H9 (cell line): ENCODE measurements around the gene SPRTN. TPM values are rescaled to one million over a fixed set of nuclear protein-coding genes. Genes with fewer than 3 reads are reported as not detected.

ENCODE experiments used
- DNase-seq: peaks from one replicate; pipeline ENCODE4 v3.0.0-alpha.2; 2017
- H2AFZ ChIP-seq: one replicate; pipeline ENCODE4 v1.6.1; 2013; ENCODE audit warnings: mild to moderate bottlenecking, low read length, control low read depth, moderate library complexity
- H2AK5ac ChIP-seq: 2 replicates; pipeline ENCODE4 v1.6.1; 2013; ENCODE audit warnings: low read length, control low read depth, mixed read lengths; ENCODE audit not compliant: insufficient read length
- H2BK120ac ChIP-seq: one replicate; pipeline ENCODE4 v1.6.1; 2013; ENCODE audit warnings: low read depth, mild to moderate bottlenecking, low read length, control low read depth, inconsistent platforms; ENCODE audit not compliant: poor library complexity, severe bottlenecking
- H2BK12ac ChIP-seq: 2 replicates; pipeline ENCODE4 v1.6.1; 2013; ENCODE audit warnings: low read length, control low read depth, mixed read lengths, low read depth; ENCODE audit not compliant: insufficient read length
- H2BK15ac ChIP-seq: 2 replicates; pipeline ENCODE4 v1.6.1; 2013; ENCODE audit warnings: low read depth, low read length, control low read depth
- H2BK20ac ChIP-seq: one replicate; pipeline ENCODE4 v1.6.1; 2013; ENCODE audit warnings: low read depth, mild to moderate bottlenecking, low read length, control low read depth, inconsistent platforms; ENCODE audit not compliant: poor library complexity, severe bottlenecking
- H2BK5ac ChIP-seq: 2 replicates; pipeline ENCODE4 v1.6.1; 2013; ENCODE audit warnings: low read length, control low read depth, mixed read lengths; ENCODE audit not compliant: insufficient read length
- H3K14ac ChIP-seq: 2 replicates; pipeline ENCODE4 v1.6.1; 2013; ENCODE audit warnings: low read length, control low read depth; ENCODE audit not compliant: insufficient read depth
- H3K18ac ChIP-seq: 2 replicates; pipeline ENCODE4 v1.6.1; 2013; ENCODE audit warnings: low read depth, mild to moderate bottlenecking, mixed read lengths, low read length, control low read depth; ENCODE audit not compliant: insufficient read length
- H3K23ac ChIP-seq: 2 replicates; pipeline ENCODE4 v1.6.1; 2013; ENCODE audit warnings: low read length, control low read depth, mixed read lengths, low read depth; ENCODE audit not compliant: insufficient read length
- H3K23me2 ChIP-seq: 2 replicates; pipeline ENCODE4 v1.6.1; 2013; ENCODE audit warnings: low read depth, mild to moderate bottlenecking, mixed read lengths, low read length, control low read depth; ENCODE audit not compliant: insufficient read length, poor library complexity, severe bottlenecking
- H3K27ac ChIP-seq: 2 replicates; pipeline ENCODE4 v1.5.1; 2013; ENCODE audit warnings: low read length, control low read depth, mixed read lengths, low read depth; ENCODE audit not compliant: insufficient read length
- H3K27me3 ChIP-seq: 2 replicates; pipeline ENCODE4 v1.6.1; 2013; ENCODE audit warnings: low read length, control low read depth, inconsistent platforms; ENCODE audit not compliant: insufficient read depth
- H3K4ac ChIP-seq: 2 replicates; pipeline ENCODE4 v1.6.1; 2013; ENCODE audit warnings: low read depth, mild to moderate bottlenecking, control low read depth, inconsistent platforms, low read length, moderate library complexity
- H3K4me1 ChIP-seq: 2 replicates; pipeline ENCODE4 v1.6.1; 2013; ENCODE audit warnings: low read length, control low read depth, inconsistent platforms; ENCODE audit not compliant: insufficient read depth
- H3K4me2 ChIP-seq: 2 replicates; pipeline ENCODE4 v1.6.1; 2013; ENCODE audit warnings: low read length, control low read depth, mixed read lengths; ENCODE audit not compliant: insufficient read length, insufficient read depth
- H3K56ac ChIP-seq: 2 replicates; pipeline ENCODE4 v1.6.1; 2013; ENCODE audit warnings: low read depth, mild to moderate bottlenecking, mixed read lengths, low read length, control low read depth; ENCODE audit not compliant: insufficient read length
- H3K79me1 ChIP-seq: 2 replicates; pipeline ENCODE4 v1.6.1; 2013; ENCODE audit warnings: low read depth, mild to moderate bottlenecking, moderate library complexity, low read length, control low read depth, inconsistent platforms; ENCODE audit not compliant: insufficient read depth, poor library complexity, severe bottlenecking
- H3K79me2 ChIP-seq: 2 replicates; pipeline ENCODE4 v1.6.1; 2013; ENCODE audit warnings: low read length, control low read depth, inconsistent platforms; ENCODE audit not compliant: insufficient read depth
- H3K9ac ChIP-seq: 2 replicates; pipeline ENCODE4 v1.6.1; 2013; ENCODE audit warnings: low read length, control low read depth, mixed read lengths; ENCODE audit not compliant: insufficient read length; ENCODE audit errors: extremely low read depth
- H3K9me3 ChIP-seq: one replicate; pipeline ENCODE4 v1.6.1; 2013; ENCODE audit warnings: low read depth, low read length, inconsistent platforms; ENCODE audit not compliant: control insufficient read depth
- H3T11ph ChIP-seq: one replicate; pipeline ENCODE4 v1.6.1; 2013; ENCODE audit warnings: mild to moderate bottlenecking, low read length, control low read depth, inconsistent platforms
- H4K20me1 ChIP-seq: one replicate; pipeline ENCODE4 v1.6.1; 2013; ENCODE audit not compliant: control insufficient read depth, insufficient read length, insufficient read depth
- H4K5ac ChIP-seq: 2 replicates; pipeline ENCODE4 v1.6.1; 2013; ENCODE audit warnings: low read depth, mild to moderate bottlenecking, mixed read lengths, low read length, control low read depth; ENCODE audit not compliant: insufficient read length
- H4K8ac ChIP-seq: replicated peaks from 2 replicates; pipeline ENCODE4 v1.6.1; 2013; ENCODE audit warnings: low read length, control low read depth, mixed read lengths, low read depth; ENCODE audit not compliant: insufficient read length
- H4K91ac ChIP-seq: 2 replicates; pipeline ENCODE4 v1.6.1; 2013; ENCODE audit warnings: low read depth, mild to moderate bottlenecking, moderate library complexity, mixed read lengths, low read length, control low read depth; ENCODE audit not compliant: insufficient read length
- H3K27ac Mint-ChIP-seq, 3 experiments: 2 replicates in 2 of 3; 3 replicates in 1 of 3; pipeline ENCODE4 v1.8.0; 2020 to 2021; ENCODE audit warnings: mixed read lengths in 3 of 3, mild to moderate bottlenecking in 1 of 3, moderate library complexity in 1 of 3
- H3K27me3 Mint-ChIP-seq: 2 replicates; pipeline ENCODE4 v1.8.0; 2021; ENCODE audit warnings: low read depth, mild to moderate bottlenecking, moderate library complexity, mixed read lengths
- H3K36me3 Mint-ChIP-seq, 3 experiments: 2 replicates in 2 of 3; 3 replicates in 1 of 3; pipeline ENCODE4 v1.8.0; 2020 to 2021; ENCODE audit warnings: low read depth in 3 of 3, mixed read lengths in 3 of 3; ENCODE audit not compliant: insufficient read depth in 1 of 3
- H3K4me1 Mint-ChIP-seq, 2 experiments: 2 replicates each; pipeline ENCODE4 v1.8.0; 2020; ENCODE audit warnings: mixed read lengths in 2 of 2
- H3K4me3 Mint-ChIP-seq, 2 experiments: 2 replicates in 1 of 2; 3 replicates in 1 of 2; pipeline ENCODE4 v1.8.0; 2020 to 2021; ENCODE audit warnings: mild to moderate bottlenecking in 2 of 2, mixed read lengths in 2 of 2, moderate library complexity in 1 of 2
- H3K9me3 Mint-ChIP-seq, 2 experiments: 2 replicates in 1 of 2; 3 replicates in 1 of 2; pipeline ENCODE4 v1.8.0; 2020; ENCODE audit warnings: mild to moderate bottlenecking in 2 of 2, mixed read lengths in 2 of 2, moderate library complexity in 1 of 2
- CTCF ChIP-seq: fragments of 200-600 bp; sonication (generic); conservative IDR thresholded peaks from 3 replicates; pipeline ENCODE4 v1.8.0; 2021; ENCODE audit warnings: antibody characterized with exemption, mild to moderate bottlenecking
- WGBS: extraction: QIAGEN DNeasy Blood & Tissue Kit; methylation state at CpG from one replicate; pipeline ENCODE4 v1.1.7; 2013; ENCODE audit warnings: missing lambda C conversion rate, low lambda C conversion rate, mixed read lengths; ENCODE audit not compliant: insufficient read length; ENCODE audit errors: extremely low coverage; 5-methylcytosine and 5-hydroxymethylcytosine counted together
- total RNA-seq: library from RNA; stranded (reverse); gene quantifications from 2 replicates; pipeline ENCODE4 v1.2.1, GENCODE V29; 2021

SPRTN gene
- total RNA-seq, 1 experiment from 2014 or later: 14.8 TPM

GRCh38 chr1:231301990-231302389, 36.1 kb upstream of the SPRTN start:
- no peaks in the 10 kb centered on the region for H3K9me3 Mint-ChIP-seq
- H3K27me3 ChIP-seq: no peaks in the 10 kb centered on the region
- WGBS: no CpG with 5 or more reads among the region's 3 CpGs
- H3K4me3 Mint-ChIP-seq: no peak overlapping the region
- H3K4me1 Mint-ChIP-seq: no peaks in the 10 kb centered on the region
- H3K4ac ChIP-seq: no peak overlapping the region
- no peaks in the 10 kb centered on the region for H3K36me3 Mint-ChIP-seq
- H2BK5ac ChIP-seq: no peak overlapping the region
- H3K4me2 ChIP-seq: no peak overlapping the region
- no peak overlapping the region for H3K14ac ChIP-seq
- H3K9me3 ChIP-seq: no peaks in the 10 kb centered on the region
- H2BK120ac ChIP-seq: no peak overlapping the region
- H3K4me1 ChIP-seq: no peaks in the 10 kb centered on the region
- no peaks in the 10 kb centered on the region for H3K79me1 ChIP-seq
- no peak overlapping the region for H3K27ac ChIP-seq
- H3T11ph ChIP-seq: no peak overlapping the region
- no peak overlapping the region for H4K8ac ChIP-seq
- no peak for DNase-seq
- H3K23ac ChIP-seq: no peak overlapping the region
- H3K18ac ChIP-seq: no peak overlapping the region
- H3K27me3 Mint-ChIP-seq: no peaks in the 10 kb centered on the region
- H3K9ac ChIP-seq: no peak overlapping the region
- no peaks in the 10 kb centered on the region for H3K23me2 ChIP-seq
- H2BK15ac ChIP-seq: no peak overlapping the region
- no peaks in the 10 kb centered on the region for H4K20me1 ChIP-seq
- H2AK5ac ChIP-seq: no peak overlapping the region
- no peaks in the 10 kb centered on the region for H3K79me2 ChIP-seq
- H2AFZ ChIP-seq: no peak overlapping the region
- H2BK20ac ChIP-seq: no peak overlapping the region
- TF ChIP-seq CTCF: no peak
- no peak overlapping the region for H3K27ac Mint-ChIP-seq
- H4K5ac ChIP-seq: no peak overlapping the region
- no peak overlapping the region for H3K56ac ChIP-seq
- no peak overlapping the region for H4K91ac ChIP-seq
- no peak overlapping the region for H2BK12ac ChIP-seq
